GM12891 (cell line): ENCODE data around the gene PRELID3B.

Experiments
- PAX5 ChIP-seq: IDR thresholded peaks from 2 replicates; pipeline ENCODE4 v1.6.1; 2011; ENCODE audit warnings: low read length, moderate library complexity, mild to moderate bottlenecking; ENCODE audit not compliant: insufficient read depth, severe bottlenecking
- POLR2A ChIP-seq: IDR thresholded peaks from 2 replicates; pipeline ENCODE4 v1.6.1; 2011; ENCODE audit warnings: low read depth, low read length, control low read depth
- POLR2AphosphoS5 ChIP-seq: IDR thresholded peaks from 2 replicates; pipeline ENCODE4 v1.6.1; 2011; ENCODE audit warnings: low read depth, low read length, control low read depth
- SPI1 ChIP-seq: IDR thresholded peaks from 2 replicates; pipeline ENCODE4 v1.6.1; 2011; ENCODE audit warnings: low read depth, low read length, control low read depth
- TAF1 ChIP-seq: IDR thresholded peaks from 2 replicates; pipeline ENCODE4 v1.6.1; 2011; ENCODE audit warnings: low read depth, low read length, control low read depth

GRCh38 chr20:59006864-59007664, 35.5 kb downstream of the PRELID3B start, which contains the start of gene CTSZ:
- TF ChIP-seq POLR2A (peak; percentile 62), POLR2AphosphoS5 (peak; percentile 74), PAX5 (no peak), SPI1 (no peak), TAF1 (no peak; the same call in 1 of the 2 replicates)
